ENCODE data around the gene FOSL2.
A peak's percentile ranks its signal among the peaks of the same experiment; 100 is the strongest.

The FOSL2 gene

GRCh38 chr2:28449126-28449487 is 56.4 kb downstream of the FOSL2 start:
- TF ChIP-seq SPI1 (IDR thresholded peaks at IDR 0.05; ENCODE audit: borderline replicate concordance, low read depth), result no peak
- TF ChIP-seq GABPA (IDR thresholded peaks at IDR 0.05; ENCODE audit: low read depth), result no peak
- Histone ChIP-seq H3K27ac (replicated peaks) (peak overlapping the region; percentile 59; the same call in 1 of the 2 replicates), H3K27me3 (ENCODE audit: insufficient read depth, poor library complexity, severe bottlenecking) (no peaks in the 10 kb centered on the region), H3K4me3 (replicated peaks; ENCODE audit: insufficient read depth, low read length) (no peak overlapping the region)
- DNase-seq (ENCODE audit: low read depth in 1 of 2, low spot score in 1 of 2), result no peak

- Histone ChIP-seq H3K27ac (replicated peaks) (no peak overlapping the region), H3K4me3 (replicated peaks; ENCODE audit: insufficient read depth, low read length) (no peak overlapping the region), H3K27me3 (ENCODE audit: insufficient read depth, poor library complexity, severe bottlenecking) (no peaks in the 10 kb centered on the region)
- TF ChIP-seq CTCF (IDR thresholded peaks at IDR 0.05; ENCODE audit: insufficient read depth, low read length) (no peak), SPI1 (IDR thresholded peaks at IDR 0.05; ENCODE audit: borderline replicate concordance, low read depth) (no peak), POLR2AphosphoS5 (IDR thresholded peaks at IDR 0.05; ENCODE audit: low read depth) (no peak), GABPA (IDR thresholded peaks at IDR 0.05; ENCODE audit: low read depth) (no peak), REST (IDR thresholded peaks at IDR 0.05; ENCODE audit: insufficient replicate concordance, low read depth) (no peak)
- DNase-seq (ENCODE audit: low read depth in 1 of 2, low spot score in 1 of 2), result no peak
Measured at GRCh38 chr2:28449488-28450395, 57.1 kb downstream of the FOSL2 start.

- no peak overlapping the region for H3K27ac ChIP-seq (replicated peaks)
- H3K27me3 ChIP-seq (ENCODE audit: insufficient read depth, poor library complexity, severe bottlenecking), result no peaks in the 10 kb centered on the region
- no peak for TF ChIP-seq SPI1 (IDR thresholded peaks at IDR 0.05; ENCODE audit: borderline replicate concordance, low read depth)
- no peak for TF ChIP-seq GABPA (IDR thresholded peaks at IDR 0.05; ENCODE audit: low read depth)
- TF ChIP-seq POLR2AphosphoS5 (IDR thresholded peaks at IDR 0.05; ENCODE audit: low read depth), result no peak
- no peak for TF ChIP-seq CTCF (IDR thresholded peaks at IDR 0.05; ENCODE audit: insufficient read depth, low read length)
- no peak for TF ChIP-seq REST (IDR thresholded peaks at IDR 0.05; ENCODE audit: insufficient replicate concordance, low read depth)
- no peak overlapping the region for H3K4me3 ChIP-seq (replicated peaks; ENCODE audit: insufficient read depth, low read length)
- DNase-seq (ENCODE audit: low read depth in 1 of 2, low spot score in 1 of 2), result no peak
Measured at GRCh38 chr2:28450901-28451565, 58.4 kb downstream of the FOSL2 start.

GRCh38 chr2:28451793-28452533 is 59.3 kb downstream of the FOSL2 start:
- Histone ChIP-seq H3K27ac (replicated peaks) (no peak overlapping the region), H3K27me3 (ENCODE audit: insufficient read depth, poor library complexity, severe bottlenecking) (no peaks in the 10 kb centered on the region), H3K4me3 (replicated peaks; ENCODE audit: insufficient read depth, low read length) (no peak overlapping the region)
- no peak for DNase-seq (ENCODE audit: low read depth in 1 of 2, low spot score in 1 of 2)
- no peak for TF ChIP-seq SPI1 (IDR thresholded peaks at IDR 0.05; ENCODE audit: borderline replicate concordance, low read depth)
- no peak for TF ChIP-seq REST (IDR thresholded peaks at IDR 0.05; ENCODE audit: insufficient replicate concordance, low read depth)
- no peak for TF ChIP-seq CTCF (IDR thresholded peaks at IDR 0.05; ENCODE audit: insufficient read depth, low read length)
- no peak for TF ChIP-seq POLR2AphosphoS5 (IDR thresholded peaks at IDR 0.05; ENCODE audit: low read depth)
- no peak for TF ChIP-seq GABPA (IDR thresholded peaks at IDR 0.05; ENCODE audit: low read depth)

Data from HL-60 (cell line).